MCF 10A (cell line): ENCODE measurements around the gene ITGA11. TPM values are rescaled to one million over a fixed set of nuclear protein-coding genes. Genes with fewer than 3 reads are reported as not detected.

Experiments
- BruUV-seq: library from RNA; stranded (reverse); fragments of 400-500 nt; replicated peaks from 2 replicates; lab custom pipeline; 2021; lab: Mats Ljungman, UMichigan
- CTCF ChIA-PET: fragments of 300-600 bp; sonication (Branson Sonifier 250); formaldehyde crosslinking; extraction: SDS; loops from one replicate; lab custom pipeline; 2021; ENCODE audit warnings: antibody characterized with exemption, inconsistent platforms; lab: Yijun Ruan, JAX
- POLR2A ChIA-PET: fragments of 300-600, 350-650 bp; sonication (Branson Sonifier 250); formaldehyde crosslinking; extraction: SDS; loops from one replicate; lab custom pipeline; 2020; ENCODE audit warnings: antibody characterized with exemption, inconsistent platforms; lab: Yijun Ruan, JAX
- DNase-seq: peaks from one replicate; pipeline ENCODE4 v3.0.0-alpha.2; 2018; ENCODE audit not compliant: unreplicated experiment
- H3K27ac Mint-ChIP-seq: one replicate; pipeline ENCODE4 v1.8.0; 2022; ENCODE audit warnings: mild to moderate bottlenecking, low read depth, mixed read lengths; ENCODE audit not compliant: unreplicated experiment
- H3K27me3 Mint-ChIP-seq: one replicate; pipeline ENCODE4 v1.8.0; 2022; ENCODE audit warnings: mixed read lengths; ENCODE audit not compliant: insufficient read depth, unreplicated experiment
- H3K36me3 Mint-ChIP-seq: one replicate; pipeline ENCODE4 v1.8.0; 2022; ENCODE audit warnings: mild to moderate bottlenecking, moderate library complexity, mixed read lengths; ENCODE audit not compliant: insufficient read depth, unreplicated experiment
- H3K4me1 Mint-ChIP-seq: one replicate; pipeline ENCODE4 v1.8.0; 2022; ENCODE audit warnings: mixed read lengths; ENCODE audit not compliant: insufficient read depth, unreplicated experiment
- H3K4me3 Mint-ChIP-seq: one replicate; pipeline ENCODE4 v1.8.0; 2022; ENCODE audit warnings: mild to moderate bottlenecking, moderate library complexity, mixed read lengths; ENCODE audit not compliant: unreplicated experiment
- H3K9me3 Mint-ChIP-seq: one replicate; pipeline ENCODE4 v1.8.0; 2022; ENCODE audit warnings: mixed read lengths; ENCODE audit not compliant: unreplicated experiment
- CTCF ChIP-seq: fragments of 200-600 bp; IDR thresholded peaks from one replicate; pipeline ENCODE4 v1.8.0; 2022; ENCODE audit warnings: antibody characterized with exemption, mild to moderate bottlenecking; ENCODE audit not compliant: unreplicated experiment
- intact Hi-C: fragments of 100-400 bp; cut with micrococcal nuclease; formaldehyde crosslinking; loops from 2 replicates; pipeline ENCODE4 v1.14.1; 2022
- total RNA-seq: library from RNA; stranded (reverse); gene quantifications from 2 replicates; pipeline ENCODE4 v1.2.3, GENCODE V29; 2022

Gene ITGA11
- total RNA-seq, 1 experiment from 2014 or later: 0.19 TPM

- no peaks in the 10 kb centered on the region for H3K27me3 Mint-ChIP-seq
- ChIA-PET POLR2A (interaction anchor here (1.0 kb wide), 1 partner anchor 39 kb away, joined by 3 read pairs; the partner anchor contains the start of gene FEM1B), CTCF (interaction anchor here (0.5 to 1.9 kb wide), 8 partner anchors 10 to 588 kb away, joined by 3 to 7 read pairs (median 4); no protein-coding TSS in a partner anchor)
- no peak overlapping the region for H3K27ac Mint-ChIP-seq
- intact Hi-C loops: no loop called here
- no TSS peak for BruUV-seq
- DNase-seq: no peak
- no peaks in the 10 kb centered on the region for H3K9me3 Mint-ChIP-seq
- no peaks in the 10 kb centered on the region for H3K36me3 Mint-ChIP-seq
- no peak overlapping the region for H3K4me3 Mint-ChIP-seq
- TF ChIP-seq CTCF: peak; percentile 30
- H3K4me1 Mint-ChIP-seq: no peaks in the 10 kb centered on the region
Measured at GRCh38 chr15:68316061-68316804, 115.7 kb downstream of the ITGA11 start.

GRCh38 chr15:68315495-68316031 lies 116.4 kb downstream of the ITGA11 start:
- no peaks in the 10 kb centered on the region for H3K36me3 Mint-ChIP-seq
- no peaks in the 10 kb centered on the region for H3K27me3 Mint-ChIP-seq

DNA sequence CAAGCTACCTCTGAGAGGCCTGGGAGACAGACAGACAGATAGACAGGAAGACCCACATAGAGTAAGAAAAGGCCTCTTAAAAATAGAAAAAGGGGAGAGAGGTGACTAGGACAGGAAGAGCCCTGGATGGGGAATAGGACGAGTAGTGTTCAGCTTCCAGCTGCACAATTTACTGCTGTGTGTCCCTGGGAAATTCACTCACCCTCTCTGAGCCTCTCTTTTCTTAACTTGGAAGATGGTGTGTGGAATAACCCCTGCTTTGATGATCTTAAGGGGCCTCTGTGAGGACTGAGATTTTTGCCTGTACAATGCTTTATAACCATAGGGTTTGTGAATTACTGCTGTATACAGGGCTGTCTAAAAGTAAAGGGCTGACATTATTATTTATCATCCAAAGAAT lies 116.9 kb downstream of the ITGA11 start:
- no peak overlapping the region for H3K4me3 Mint-ChIP-seq
- no peaks in the 10 kb centered on the region for H3K27me3 Mint-ChIP-seq
- no peaks in the 10 kb centered on the region for H3K36me3 Mint-ChIP-seq
- no peaks in the 10 kb centered on the region for H3K4me1 Mint-ChIP-seq
- CTCF ChIA-PET: interaction anchor here (1.9 kb wide), 1 partner anchor 9 kb away, joined by 7 read pairs; no protein-coding TSS in a partner anchor
- intact Hi-C loops: no loop called here
- no peaks in the 10 kb centered on the region for H3K9me3 Mint-ChIP-seq
- no TSS peak for BruUV-seq
- no peak for TF ChIP-seq CTCF
- POLR2A ChIA-PET: interaction anchor here (0.7 kb wide), 1 partner anchor 23 kb away, joined by 3 read pairs; no protein-coding TSS in a partner anchor
- DNase-seq: no peak
- no peak overlapping the region for H3K27ac Mint-ChIP-seq

More at GRCh38 chr15:68315495-68316031, 116.4 kb downstream of the ITGA11 start:
- Mint-ChIP-seq H3K4me3 (no peak overlapping the region), H3K27ac (no peak overlapping the region), H3K9me3 (no peaks in the 10 kb centered on the region), H3K4me1 (no peaks in the 10 kb centered on the region)
- CTCF ChIA-PET: interaction anchor here (0.9 to 1.9 kb wide), 3 partner anchors 9 to 64 kb away, joined by 4 to 7 read pairs (median 5); no protein-coding TSS in a partner anchor
- BruUV-seq: no TSS peak
- DNase-seq: no peak
- intact Hi-C loops: no loop called here
- POLR2A ChIA-PET: no interaction called here
- no peak for TF ChIP-seq CTCF

DNA sequence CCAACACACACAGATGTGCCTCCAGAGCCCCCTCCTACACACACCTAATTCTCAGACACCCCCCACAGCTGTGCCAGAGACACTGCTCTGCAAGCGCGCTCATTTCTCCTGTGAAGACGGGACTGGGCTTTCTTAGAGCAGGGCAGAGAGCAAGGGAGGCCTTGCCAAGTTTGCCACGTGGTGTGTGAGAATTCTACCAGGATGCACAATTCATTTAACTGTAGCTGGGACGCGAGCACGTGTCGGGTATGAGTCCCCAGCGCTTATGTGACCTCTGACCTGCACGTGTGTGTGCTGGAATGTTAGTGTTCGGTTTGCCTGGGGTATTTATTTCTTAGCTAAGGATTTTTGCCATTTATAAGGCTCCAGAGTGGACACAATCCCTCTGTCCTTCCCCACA lies 117.4 kb downstream of the ITGA11 start:
- no peak for TF ChIP-seq CTCF
- Mint-ChIP-seq H3K4me3 (no peak overlapping the region), H3K9me3 (no peaks in the 10 kb centered on the region), H3K27me3 (no peaks in the 10 kb centered on the region), H3K4me1 (no peaks in the 10 kb centered on the region), H3K27ac (no peak overlapping the region), H3K36me3 (no peaks in the 10 kb centered on the region)
- intact Hi-C loops: no loop called here
- no peak for DNase-seq
- ChIA-PET CTCF (interaction anchor here (1.9 kb wide), 1 partner anchor 8 kb away, joined by 7 read pairs; no protein-coding TSS in a partner anchor), POLR2A (interaction anchor here (0.7 kb wide), 1 partner anchor 22 kb away, joined by 3 read pairs; no protein-coding TSS in a partner anchor)
- BruUV-seq: no TSS peak
